HG02571 (cell line): Measurements from ENCODE around the gene MESP1.
"Not testable (repeated sequence)": the region's sequence is repeated elsewhere in the genome, so short reads cannot be mapped to it uniquely, and the experiment has no call there.

Source experiments
- ATAC-seq: cut with Tn5 transposase; IDR thresholded peaks from one replicate; pipeline ENCODE4 v1.9.1; 2021; ENCODE audit warnings: mild to moderate bottlenecking, moderate library complexity; ENCODE audit not compliant: unreplicated experiment

MESP1 gene

GRCh38 chr15:89750560-89751542 is at the start of gene MESP1:
TSS of gene MESP1 (minus strand) at chr15:89751249. CDS start at chr15:89751231, 18 bp downstream.
- peak; percentile 91 for ATAC-seq

GRCh38 chr15:89799918-89800498 is 49.0 kb upstream of the MESP1 start:
- no peak for ATAC-seq

- no peak for ATAC-seq
Measured at GRCh38 chr15:89799011-89799911, 48.2 kb upstream of the MESP1 start.

- no peak for ATAC-seq
Measured at GRCh38 chr15:89797678-89798201, 46.7 kb upstream of the MESP1 start.

GRCh38 chr15:89795996-89796395 is 44.9 kb upstream of the MESP1 start:
- no peak for ATAC-seq

GRCh38 chr15:89794627-89795241 is 43.7 kb upstream of the MESP1 start:
- ATAC-seq: no peak

- no peak for ATAC-seq
Measured at GRCh38 chr15:89792106-89792805, 41.2 kb upstream of the MESP1 start.

GRCh38 chr15:89790661-89791060 is 39.6 kb upstream of the MESP1 start:
- ATAC-seq: no peak

GRCh38 chr15:89790206-89790605 is 39.2 kb upstream of the MESP1 start:
- ATAC-seq: no peak

- ATAC-seq: not testable (repeated sequence)
Measured at GRCh38 chr15:89788585-89788984, 37.5 kb upstream of the MESP1 start.

- no peak for ATAC-seq
Measured at GRCh38 chr15:89787944-89788343, 36.9 kb upstream of the MESP1 start.

GRCh38 chr15:89785774-89786140 is 34.7 kb upstream of the MESP1 start:
- no peak for ATAC-seq

- no peak for ATAC-seq
Measured at GRCh38 chr15:89785064-89785773, 34.2 kb upstream of the MESP1 start.

GRCh38 chr15:89784686-89784960 is 33.6 kb upstream of the MESP1 start:
- no peak for ATAC-seq

- ATAC-seq: no peak
Measured at GRCh38 chr15:89783861-89784685, 33.0 kb upstream of the MESP1 start.

GRCh38 chr15:89783111-89783860 is 32.2 kb upstream of the MESP1 start:
- ATAC-seq: no peak

GRCh38 chr15:89782619-89782950 is 31.5 kb upstream of the MESP1 start:
- ATAC-seq: not testable (repeated sequence)
